H9 (cell line): Measurements from ENCODE around the gene IER5. TPM values are rescaled to one million over a fixed set of nuclear protein-coding genes. Genes with fewer than 3 reads are reported as not detected.

ENCODE experiments used
- DNase-seq: peaks from one replicate; pipeline ENCODE4 v3.0.0-alpha.2; 2017
- H2AFZ ChIP-seq: one replicate; pipeline ENCODE4 v1.6.1; 2013; ENCODE audit warnings: mild to moderate bottlenecking, low read length, control low read depth, moderate library complexity
- H2AK5ac ChIP-seq: 2 replicates; pipeline ENCODE4 v1.6.1; 2013; ENCODE audit warnings: low read length, control low read depth, mixed read lengths; ENCODE audit not compliant: insufficient read length
- H2BK120ac ChIP-seq: one replicate; pipeline ENCODE4 v1.6.1; 2013; ENCODE audit warnings: low read depth, mild to moderate bottlenecking, low read length, control low read depth, inconsistent platforms; ENCODE audit not compliant: poor library complexity, severe bottlenecking
- H2BK12ac ChIP-seq: 2 replicates; pipeline ENCODE4 v1.6.1; 2013; ENCODE audit warnings: low read length, control low read depth, mixed read lengths, low read depth; ENCODE audit not compliant: insufficient read length
- H2BK15ac ChIP-seq: 2 replicates; pipeline ENCODE4 v1.6.1; 2013; ENCODE audit warnings: low read depth, low read length, control low read depth
- H2BK20ac ChIP-seq: one replicate; pipeline ENCODE4 v1.6.1; 2013; ENCODE audit warnings: low read depth, mild to moderate bottlenecking, low read length, control low read depth, inconsistent platforms; ENCODE audit not compliant: poor library complexity, severe bottlenecking
- H2BK5ac ChIP-seq: 2 replicates; pipeline ENCODE4 v1.6.1; 2013; ENCODE audit warnings: low read length, control low read depth, mixed read lengths; ENCODE audit not compliant: insufficient read length
- H3K14ac ChIP-seq: 2 replicates; pipeline ENCODE4 v1.6.1; 2013; ENCODE audit warnings: low read length, control low read depth; ENCODE audit not compliant: insufficient read depth
- H3K18ac ChIP-seq: 2 replicates; pipeline ENCODE4 v1.6.1; 2013; ENCODE audit warnings: low read depth, mild to moderate bottlenecking, mixed read lengths, low read length, control low read depth; ENCODE audit not compliant: insufficient read length
- H3K23ac ChIP-seq: 2 replicates; pipeline ENCODE4 v1.6.1; 2013; ENCODE audit warnings: low read length, control low read depth, mixed read lengths, low read depth; ENCODE audit not compliant: insufficient read length
- H3K23me2 ChIP-seq: 2 replicates; pipeline ENCODE4 v1.6.1; 2013; ENCODE audit warnings: low read depth, mild to moderate bottlenecking, mixed read lengths, low read length, control low read depth; ENCODE audit not compliant: insufficient read length, poor library complexity, severe bottlenecking
- H3K27ac ChIP-seq: 2 replicates; pipeline ENCODE4 v1.5.1; 2013; ENCODE audit warnings: low read length, control low read depth, mixed read lengths, low read depth; ENCODE audit not compliant: insufficient read length
- H3K27me3 ChIP-seq: 2 replicates; pipeline ENCODE4 v1.6.1; 2013; ENCODE audit warnings: low read length, control low read depth, inconsistent platforms; ENCODE audit not compliant: insufficient read depth
- H3K4ac ChIP-seq: 2 replicates; pipeline ENCODE4 v1.6.1; 2013; ENCODE audit warnings: low read depth, mild to moderate bottlenecking, control low read depth, inconsistent platforms, low read length, moderate library complexity
- H3K4me1 ChIP-seq: 2 replicates; pipeline ENCODE4 v1.6.1; 2013; ENCODE audit warnings: low read length, control low read depth, inconsistent platforms; ENCODE audit not compliant: insufficient read depth
- H3K4me2 ChIP-seq: 2 replicates; pipeline ENCODE4 v1.6.1; 2013; ENCODE audit warnings: low read length, control low read depth, mixed read lengths; ENCODE audit not compliant: insufficient read length, insufficient read depth
- H3K56ac ChIP-seq: 2 replicates; pipeline ENCODE4 v1.6.1; 2013; ENCODE audit warnings: low read depth, mild to moderate bottlenecking, mixed read lengths, low read length, control low read depth; ENCODE audit not compliant: insufficient read length
- H3K79me1 ChIP-seq: 2 replicates; pipeline ENCODE4 v1.6.1; 2013; ENCODE audit warnings: low read depth, mild to moderate bottlenecking, moderate library complexity, low read length, control low read depth, inconsistent platforms; ENCODE audit not compliant: insufficient read depth, poor library complexity, severe bottlenecking
- H3K79me2 ChIP-seq: 2 replicates; pipeline ENCODE4 v1.6.1; 2013; ENCODE audit warnings: low read length, control low read depth, inconsistent platforms; ENCODE audit not compliant: insufficient read depth
- H3K9ac ChIP-seq: 2 replicates; pipeline ENCODE4 v1.6.1; 2013; ENCODE audit warnings: low read length, control low read depth, mixed read lengths; ENCODE audit not compliant: insufficient read length; ENCODE audit errors: extremely low read depth
- H3K9me3 ChIP-seq: one replicate; pipeline ENCODE4 v1.6.1; 2013; ENCODE audit warnings: low read depth, low read length, inconsistent platforms; ENCODE audit not compliant: control insufficient read depth
- H3T11ph ChIP-seq: one replicate; pipeline ENCODE4 v1.6.1; 2013; ENCODE audit warnings: mild to moderate bottlenecking, low read length, control low read depth, inconsistent platforms
- H4K20me1 ChIP-seq: one replicate; pipeline ENCODE4 v1.6.1; 2013; ENCODE audit not compliant: control insufficient read depth, insufficient read length, insufficient read depth
- H4K5ac ChIP-seq: 2 replicates; pipeline ENCODE4 v1.6.1; 2013; ENCODE audit warnings: low read depth, mild to moderate bottlenecking, mixed read lengths, low read length, control low read depth; ENCODE audit not compliant: insufficient read length
- H4K8ac ChIP-seq: replicated peaks from 2 replicates; pipeline ENCODE4 v1.6.1; 2013; ENCODE audit warnings: low read length, control low read depth, mixed read lengths, low read depth; ENCODE audit not compliant: insufficient read length
- H4K91ac ChIP-seq: 2 replicates; pipeline ENCODE4 v1.6.1; 2013; ENCODE audit warnings: low read depth, mild to moderate bottlenecking, moderate library complexity, mixed read lengths, low read length, control low read depth; ENCODE audit not compliant: insufficient read length
- H3K27ac Mint-ChIP-seq, 3 experiments: 2 replicates in 2 of 3; 3 replicates in 1 of 3; pipeline ENCODE4 v1.8.0; 2020 to 2021; ENCODE audit warnings: mixed read lengths in 3 of 3, mild to moderate bottlenecking in 1 of 3, moderate library complexity in 1 of 3
- H3K27me3 Mint-ChIP-seq: 2 replicates; pipeline ENCODE4 v1.8.0; 2021; ENCODE audit warnings: low read depth, mild to moderate bottlenecking, moderate library complexity, mixed read lengths
- H3K36me3 Mint-ChIP-seq, 3 experiments: 2 replicates in 2 of 3; 3 replicates in 1 of 3; pipeline ENCODE4 v1.8.0; 2020 to 2021; ENCODE audit warnings: low read depth in 3 of 3, mixed read lengths in 3 of 3; ENCODE audit not compliant: insufficient read depth in 1 of 3
- H3K4me1 Mint-ChIP-seq, 2 experiments: 2 replicates each; pipeline ENCODE4 v1.8.0; 2020; ENCODE audit warnings: mixed read lengths in 2 of 2
- H3K4me3 Mint-ChIP-seq, 2 experiments: 2 replicates in 1 of 2; 3 replicates in 1 of 2; pipeline ENCODE4 v1.8.0; 2020 to 2021; ENCODE audit warnings: mild to moderate bottlenecking in 2 of 2, mixed read lengths in 2 of 2, moderate library complexity in 1 of 2
- H3K9me3 Mint-ChIP-seq, 2 experiments: 2 replicates in 1 of 2; 3 replicates in 1 of 2; pipeline ENCODE4 v1.8.0; 2020; ENCODE audit warnings: mild to moderate bottlenecking in 2 of 2, mixed read lengths in 2 of 2, moderate library complexity in 1 of 2
- WGBS: extraction: QIAGEN DNeasy Blood & Tissue Kit; methylation state at CpG from one replicate; pipeline ENCODE4 v1.1.7; 2013; ENCODE audit warnings: missing lambda C conversion rate, low lambda C conversion rate, mixed read lengths; ENCODE audit not compliant: insufficient read length; ENCODE audit errors: extremely low coverage; 5-methylcytosine and 5-hydroxymethylcytosine counted together
- total RNA-seq: library from RNA; stranded (reverse); gene quantifications from 2 replicates; pipeline ENCODE4 v1.2.1, GENCODE V29; 2021
- TF ChIP-seq, protein P1 (sequence below): fragments of 200-600 bp; sonication (generic); conservative IDR thresholded peaks from 3 replicates; pipeline ENCODE4 v1.8.0; 2021; ENCODE audit warnings: antibody characterized with exemption, mild to moderate bottlenecking

IER5 gene
- total RNA-seq, 1 experiment from 2014 or later: 6.7 TPM

DNA sequence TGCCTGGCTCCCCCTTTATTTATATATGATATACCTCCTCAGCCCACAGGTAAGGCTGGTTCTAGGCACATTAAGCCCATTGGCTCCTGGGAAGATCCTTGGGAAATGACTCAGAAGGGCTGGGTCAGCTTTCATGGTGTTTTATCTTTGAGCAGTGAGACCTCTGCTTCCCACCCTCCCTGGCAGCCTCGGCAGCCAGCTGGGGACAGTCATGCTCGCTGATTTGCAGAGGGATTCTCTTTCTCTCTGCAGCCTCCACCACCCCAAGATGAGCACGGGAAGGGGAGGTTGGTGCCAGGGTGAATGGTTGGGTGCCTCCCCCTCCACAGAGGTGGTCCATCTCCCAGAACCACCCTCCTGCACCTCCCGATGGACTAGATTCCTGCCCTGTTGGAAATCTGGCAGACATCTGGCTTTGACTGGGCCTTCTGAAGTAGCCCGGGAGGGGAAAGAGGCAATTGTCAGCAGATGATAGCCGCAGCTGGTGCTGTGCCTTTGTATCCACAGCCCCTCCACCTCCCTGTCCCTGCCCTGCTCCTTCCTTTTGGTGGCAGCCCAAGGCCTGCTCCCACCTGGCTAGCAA is 24.6 kb downstream of the IER5 start:
- no peak overlapping the region for H4K5ac ChIP-seq
- no peaks in the 10 kb centered on the region for H3K79me1 ChIP-seq
- no peak overlapping the region for H2AK5ac ChIP-seq
- no peaks in the 10 kb centered on the region for H3K79me2 ChIP-seq
- no peak overlapping the region for H2BK120ac ChIP-seq
- H3T11ph ChIP-seq: no peak overlapping the region
- no peak overlapping the region for H3K27ac ChIP-seq
- H3K23me2 ChIP-seq: no peaks in the 10 kb centered on the region
- Mint-ChIP-seq H3K9me3 (no peaks in the 10 kb centered on the region; a peak in 1 of 5 replicates), H3K4me3 (no peak overlapping the region), H3K4me1 (peaks cover 30 to 54% of the 10 kb centered on the region in 2 experiments), H3K27ac (no peak overlapping the region), H3K27me3 (peaks cover 45% of the 10 kb centered on the region), H3K36me3 (no peaks in the 10 kb centered on the region)
- H3K27me3 ChIP-seq: no peaks in the 10 kb centered on the region; the same call in 1 of the 2 replicates
- H3K14ac ChIP-seq: no peak overlapping the region
- H3K18ac ChIP-seq: no peak overlapping the region
- no peak overlapping the region for H2AFZ ChIP-seq
- H2BK5ac ChIP-seq: no peak overlapping the region
- H3K56ac ChIP-seq: no peak overlapping the region
- no CpG with 5 or more reads among the region's 6 CpGs for WGBS
- no peak overlapping the region for H3K23ac ChIP-seq
- H2BK20ac ChIP-seq: no peak overlapping the region
- no peak for DNase-seq
- H3K4me2 ChIP-seq: no peak overlapping the region
- no peak overlapping the region for H3K4ac ChIP-seq
- H2BK15ac ChIP-seq: no peak overlapping the region
- no peaks in the 10 kb centered on the region for H4K20me1 ChIP-seq
- no peaks in the 10 kb centered on the region for H3K9me3 ChIP-seq
- no peaks in the 10 kb centered on the region; the same call in 1 of the 2 replicates for H3K4me1 ChIP-seq
- H4K8ac ChIP-seq: no peak overlapping the region
- H4K91ac ChIP-seq: no peak overlapping the region
- TF ChIP-seq, protein P1, sequence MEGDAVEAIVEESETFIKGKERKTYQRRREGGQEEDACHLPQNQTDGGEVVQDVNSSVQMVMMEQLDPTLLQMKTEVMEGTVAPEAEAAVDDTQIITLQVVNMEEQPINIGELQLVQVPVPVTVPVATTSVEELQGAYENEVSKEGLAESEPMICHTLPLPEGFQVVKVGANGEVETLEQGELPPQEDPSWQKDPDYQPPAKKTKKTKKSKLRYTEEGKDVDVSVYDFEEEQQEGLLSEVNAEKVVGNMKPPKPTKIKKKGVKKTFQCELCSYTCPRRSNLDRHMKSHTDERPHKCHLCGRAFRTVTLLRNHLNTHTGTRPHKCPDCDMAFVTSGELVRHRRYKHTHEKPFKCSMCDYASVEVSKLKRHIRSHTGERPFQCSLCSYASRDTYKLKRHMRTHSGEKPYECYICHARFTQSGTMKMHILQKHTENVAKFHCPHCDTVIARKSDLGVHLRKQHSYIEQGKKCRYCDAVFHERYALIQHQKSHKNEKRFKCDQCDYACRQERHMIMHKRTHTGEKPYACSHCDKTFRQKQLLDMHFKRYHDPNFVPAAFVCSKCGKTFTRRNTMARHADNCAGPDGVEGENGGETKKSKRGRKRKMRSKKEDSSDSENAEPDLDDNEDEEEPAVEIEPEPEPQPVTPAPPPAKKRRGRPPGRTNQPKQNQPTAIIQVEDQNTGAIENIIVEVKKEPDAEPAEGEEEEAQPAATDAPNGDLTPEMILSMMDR: no peak
- H2BK12ac ChIP-seq: no peak overlapping the region
- no peak overlapping the region for H3K9ac ChIP-seq
